Measurements from ENCODE around the gene PTPRD. TPM values are rescaled to one million over a fixed set of nuclear protein-coding genes. Genes with fewer than 3 reads are reported as not detected.

Gene PTPRD
- total RNA-seq, 3 donors from 2014 or later (not counting 1 experiment from before 2014, with no cell fraction given): 0.05 to 0.68 TPM; not detected in 1

DNA sequence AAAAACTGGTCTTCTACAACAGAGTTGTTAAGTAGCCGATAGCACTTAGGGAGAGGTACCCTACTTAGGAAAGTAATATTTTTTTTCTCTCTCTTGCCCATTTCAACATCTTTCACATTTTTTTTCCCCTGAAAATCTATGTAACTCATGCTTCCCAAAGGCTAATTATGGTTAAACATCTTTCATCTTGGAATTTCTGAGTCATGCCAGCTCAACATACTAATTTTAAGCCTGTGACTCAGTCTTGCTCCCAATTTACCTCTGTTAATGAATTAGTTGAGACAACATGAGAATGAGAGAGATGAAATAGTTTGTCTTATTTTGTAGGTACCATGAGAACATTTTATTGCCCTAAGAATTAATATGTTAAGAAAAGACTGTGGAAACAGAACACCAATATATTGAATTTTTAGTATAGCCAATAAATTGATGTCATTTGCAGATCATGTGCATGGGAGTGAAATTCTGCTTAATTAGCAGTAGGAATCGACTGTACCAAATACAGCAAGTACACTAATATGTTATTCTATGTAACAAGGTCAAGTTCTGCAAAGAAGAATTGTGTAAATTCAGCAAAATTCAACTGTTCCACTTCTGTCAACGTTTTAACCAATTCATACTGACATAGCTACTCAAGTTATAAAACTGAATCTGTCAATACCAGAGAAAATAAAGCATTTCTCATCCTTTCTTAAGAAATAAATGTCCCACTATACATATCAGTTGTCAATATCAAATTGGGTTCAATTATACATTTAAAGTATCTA is 550.0 kb downstream of the PTPRD start:
- H3K27me3 ChIP-seq (ENCODE audit: control insufficient read depth, insufficient read depth, low read length): no peaks in the 10 kb centered on the region
- H3K27ac Mint-ChIP-seq: no peak overlapping the region
- WGBS (ENCODE audit: insufficient coverage): 75% methylated on average over 2 of the region's 3 CpGs
- no peaks in the 10 kb centered on the region for H3K9me3 Mint-ChIP-seq
- H3K27ac ChIP-seq (ENCODE audit: low read length): no peak overlapping the region
- ATAC-seq (no peak), DNase-seq (no peak)
- no peaks in the 10 kb centered on the region for H3K9me3 ChIP-seq (ENCODE audit: control insufficient read depth, insufficient read depth, low read length)
- no peak overlapping the region for H3K4me3 ChIP-seq (ENCODE audit: low read length)
- no peaks in the 10 kb centered on the region for H3K36me3 Mint-ChIP-seq
- H3K4me1 Mint-ChIP-seq: no peaks in the 10 kb centered on the region
- no peaks in the 10 kb centered on the region for H3K36me3 ChIP-seq (ENCODE audit: control insufficient read depth, insufficient read depth, low read length)
- intact Hi-C loops (cut with micrococcal nuclease): no loop called here
- TF ChIP-seq, protein P1, sequence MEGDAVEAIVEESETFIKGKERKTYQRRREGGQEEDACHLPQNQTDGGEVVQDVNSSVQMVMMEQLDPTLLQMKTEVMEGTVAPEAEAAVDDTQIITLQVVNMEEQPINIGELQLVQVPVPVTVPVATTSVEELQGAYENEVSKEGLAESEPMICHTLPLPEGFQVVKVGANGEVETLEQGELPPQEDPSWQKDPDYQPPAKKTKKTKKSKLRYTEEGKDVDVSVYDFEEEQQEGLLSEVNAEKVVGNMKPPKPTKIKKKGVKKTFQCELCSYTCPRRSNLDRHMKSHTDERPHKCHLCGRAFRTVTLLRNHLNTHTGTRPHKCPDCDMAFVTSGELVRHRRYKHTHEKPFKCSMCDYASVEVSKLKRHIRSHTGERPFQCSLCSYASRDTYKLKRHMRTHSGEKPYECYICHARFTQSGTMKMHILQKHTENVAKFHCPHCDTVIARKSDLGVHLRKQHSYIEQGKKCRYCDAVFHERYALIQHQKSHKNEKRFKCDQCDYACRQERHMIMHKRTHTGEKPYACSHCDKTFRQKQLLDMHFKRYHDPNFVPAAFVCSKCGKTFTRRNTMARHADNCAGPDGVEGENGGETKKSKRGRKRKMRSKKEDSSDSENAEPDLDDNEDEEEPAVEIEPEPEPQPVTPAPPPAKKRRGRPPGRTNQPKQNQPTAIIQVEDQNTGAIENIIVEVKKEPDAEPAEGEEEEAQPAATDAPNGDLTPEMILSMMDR (IDR thresholded peaks at IDR 0.05): no peak
- no peaks in the 10 kb centered on the region for H3K27me3 Mint-ChIP-seq (ENCODE audit: low read depth in 2 of 2)
- H3K4me3 Mint-ChIP-seq: no peak overlapping the region
- no peaks in the 10 kb centered on the region for H3K4me1 ChIP-seq (ENCODE audit: control insufficient read depth, insufficient read depth, low read length)

DNA sequence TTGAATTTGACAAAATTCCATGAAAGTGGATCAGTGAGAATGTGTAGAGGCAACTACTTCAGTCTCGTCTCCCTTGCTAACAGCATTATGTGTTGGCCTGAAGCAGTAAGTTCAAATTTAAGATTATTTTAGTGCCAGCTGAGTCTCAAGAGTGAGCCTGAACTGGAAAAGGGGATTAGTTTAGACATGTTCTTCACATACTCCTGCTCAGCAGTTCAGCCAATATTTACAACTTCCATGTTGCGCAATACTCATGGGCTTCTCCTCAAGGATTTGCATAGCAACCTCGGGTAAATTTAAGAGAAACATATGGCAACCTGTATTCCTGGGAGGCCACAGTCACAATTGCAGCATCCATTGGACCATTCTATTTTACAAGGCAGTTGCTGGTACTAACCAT is 553.8 kb downstream of the PTPRD start:
- Histone ChIP-seq H3K4me3 (ENCODE audit: low read length) (no peak overlapping the region), H3K36me3 (ENCODE audit: control insufficient read depth, insufficient read depth, low read length) (no peaks in the 10 kb centered on the region), H3K27ac (ENCODE audit: low read length) (no peak overlapping the region), H3K4me1 (ENCODE audit: control insufficient read depth, insufficient read depth, low read length) (no peaks in the 10 kb centered on the region), H3K27me3 (ENCODE audit: control insufficient read depth, insufficient read depth, low read length) (no peaks in the 10 kb centered on the region), H3K9me3 (ENCODE audit: control insufficient read depth, insufficient read depth, low read length) (no peaks in the 10 kb centered on the region)
- Mint-ChIP-seq H3K36me3 (no peaks in the 10 kb centered on the region), H3K27me3 (ENCODE audit: low read depth in 2 of 2) (no peaks in the 10 kb centered on the region), H3K9me3 (no peaks in the 10 kb centered on the region), H3K4me1 (no peaks in the 10 kb centered on the region), H3K4me3 (no peak overlapping the region), H3K27ac (no peak overlapping the region)
- WGBS (ENCODE audit: insufficient coverage): 87% methylated on average over 3 of the region's 3 CpGs
- DNase-seq (no peak), ATAC-seq (no peak)
- TF ChIP-seq, protein P1 (IDR thresholded peaks at IDR 0.05): no peak
- intact Hi-C loops (cut with micrococcal nuclease): no loop called here

DNA sequence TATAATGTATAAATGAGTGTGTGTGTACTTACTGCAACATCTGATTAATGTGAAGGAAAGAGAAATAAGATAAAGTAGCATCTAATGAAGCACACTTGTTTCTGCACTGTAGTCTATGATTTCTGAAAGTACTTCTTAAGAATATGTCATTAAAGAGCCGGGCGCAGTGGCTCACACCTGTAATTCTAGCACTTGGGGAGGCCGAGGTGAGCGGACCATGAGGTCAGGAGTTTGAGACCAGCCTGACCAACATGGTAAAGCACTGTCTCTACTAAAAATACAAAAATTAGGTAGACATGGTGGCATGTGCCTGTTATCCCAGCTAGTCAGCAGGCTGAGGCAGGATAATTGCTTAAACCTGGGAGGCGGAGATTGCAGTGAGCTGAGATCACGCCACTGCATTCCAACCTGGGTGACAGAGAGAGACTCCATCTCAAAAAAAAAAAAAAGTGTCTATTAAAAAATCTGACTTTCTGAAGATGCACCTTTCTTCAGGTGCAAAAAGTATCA is 556.9 kb downstream of the PTPRD start:
- no peak overlapping the region for H3K4me3 Mint-ChIP-seq
- peaks cover 3 to 5% of the 10 kb centered on the region in 2 donors for H3K9me3 Mint-ChIP-seq
- no peak overlapping the region for H3K27ac ChIP-seq (ENCODE audit: low read length)
- no peaks in the 10 kb centered on the region for H3K27me3 ChIP-seq (ENCODE audit: control insufficient read depth, insufficient read depth, low read length)
- H3K4me1 Mint-ChIP-seq: no peaks in the 10 kb centered on the region
- H3K4me1 ChIP-seq (ENCODE audit: control insufficient read depth, insufficient read depth, low read length): no peaks in the 10 kb centered on the region
- no peaks in the 10 kb centered on the region for H3K9me3 ChIP-seq (ENCODE audit: control insufficient read depth, insufficient read depth, low read length)
- H3K36me3 Mint-ChIP-seq: no peaks in the 10 kb centered on the region
- H3K27ac Mint-ChIP-seq: no peak overlapping the region
- no peaks in the 10 kb centered on the region for H3K36me3 ChIP-seq (ENCODE audit: control insufficient read depth, insufficient read depth, low read length)
- intact Hi-C loops (cut with micrococcal nuclease): no loop called here
- 94% methylated on average over 6 of the region's 6 CpGs for WGBS (ENCODE audit: insufficient coverage)
- TF ChIP-seq, protein P1 (IDR thresholded peaks at IDR 0.05): no peak
- ATAC-seq: no peak
- no peaks in the 10 kb centered on the region for H3K27me3 Mint-ChIP-seq (ENCODE audit: low read depth in 2 of 2)
- H3K4me3 ChIP-seq (ENCODE audit: low read length): no peak overlapping the region
- no peak for DNase-seq
